RKO (cell line): ENCODE data around the gene KYAT1.
A peak's percentile ranks its signal among the peaks of the same experiment; 100 is the strongest.
"Not testable (repeated sequence)": the region's sequence is repeated elsewhere in the genome, so short reads cannot be mapped to it uniquely, and the experiment has no call there.

Source experiments
- DNase-seq: peaks from one replicate; pipeline ENCODE4 v3.0.0-alpha.2; 2016; ENCODE audit warnings: low spot score

Gene KYAT1

GRCh38 chr9:128885376-128885775 lies 3.6 kb upstream of the KYAT1 start:
- no peak for DNase-seq

- DNase-seq, result no peak
Measured at GRCh38 chr9:128884164-128884563, 2.4 kb upstream of the KYAT1 start.

GRCh38 chr9:128882677-128883603 lies 1.2 kb upstream of the KYAT1 start:
- peak; percentile 56 for DNase-seq

GRCh38 chr9:128877852-128878251 lies 3.9 kb downstream of the KYAT1 start:
- no peak for DNase-seq

- DNase-seq, result not testable (repeated sequence)
Measured at GRCh38 chr9:128870941-128871265, 10.8 kb downstream of the KYAT1 start.

- no peak for DNase-seq
Measured at GRCh38 chr9:128870128-128870940, 11.4 kb downstream of the KYAT1 start.

- peak; percentile 79 for DNase-seq
Measured at GRCh38 chr9:128863647-128864046, 18.1 kb downstream of the KYAT1 start.

- DNase-seq, result no peak
Measured at GRCh38 chr9:128862401-128862851, 19.3 kb downstream of the KYAT1 start.

GRCh38 chr9:128861501-128861900 lies 20.2 kb downstream of the KYAT1 start:
- no peak for DNase-seq

GRCh38 chr9:128860937-128861336 lies 20.8 kb downstream of the KYAT1 start:
- DNase-seq, result no peak

- DNase-seq, result not testable (repeated sequence)
Measured at GRCh38 chr9:128858476-128858875, 23.3 kb downstream of the KYAT1 start.

GRCh38 chr9:128854454-128854853 lies 27.3 kb downstream of the KYAT1 start:
- not testable (repeated sequence) for DNase-seq

- DNase-seq, result not testable (repeated sequence)
Measured at GRCh38 chr9:128852646-128853045, 29.1 kb downstream of the KYAT1 start.

- peak; percentile 88 for DNase-seq
Measured at GRCh38 chr9:128851779-128852600, 29.8 kb downstream of the KYAT1 start.

GRCh38 chr9:128851024-128851423 lies 30.7 kb downstream of the KYAT1 start:
- not testable (repeated sequence) for DNase-seq

- no peak for DNase-seq
Measured at GRCh38 chr9:128847803-128848202, 33.9 kb downstream of the KYAT1 start.

- no peak for DNase-seq
Measured at GRCh38 chr9:128846680-128847030, 35.1 kb downstream of the KYAT1 start.

- DNase-seq, result no peak
Measured at GRCh38 chr9:128845186-128845931, 36.4 kb downstream of the KYAT1 start.

- DNase-seq, result not testable (repeated sequence)
Measured at GRCh38 chr9:128843171-128843570, 38.6 kb downstream of the KYAT1 start.

- DNase-seq, result no peak
Measured at GRCh38 chr9:128841694-128842492, 39.9 kb downstream of the KYAT1 start.

- no peak for DNase-seq
Measured at GRCh38 chr9:128840524-128840923, 41.2 kb downstream of the KYAT1 start.
